Measurements from ENCODE around the gene EFTUD2. TPM values are rescaled to one million over a fixed set of nuclear protein-coding genes. Genes with fewer than 3 reads are reported as not detected.

Gene EFTUD2
- total RNA-seq, 2 experiments from 2014 or later = 207 to 208 TPM

Small RNA genes within 50 kb of the gene (microRNA-seq; reads per million reads assigned to microRNA genes)
- gene MIR6783 (ENCODE audit: borderline microRNAs expressed, borderline replicate concordance) = 1.8 reads per million

Other genes starting within 250 kb of the EFTUD2 start
- under 1 TPM; 0.16 to 0.25 TPM for gene MEIOC, start 243.0 kb downstream of the EFTUD2 start, total RNA-seq
- gene CCDC43, start 209.7 kb downstream of the EFTUD2 start, total RNA-seq = 10 to 100 TPM; 29.6 to 34.5 TPM
- 10 to 100 TPM; 23.3 to 25.5 TPM for gene DBF4B, start 190.8 kb downstream of the EFTUD2 start, total RNA-seq
- under 1 TPM; 0.07 to 0.27 TPM for gene ADAM11, start 140.5 kb downstream of the EFTUD2 start, total RNA-seq
- 1 to 10 TPM; 5.6 TPM for gene GJC1, start 69.2 kb downstream of the EFTUD2 start, total RNA-seq
- not detected for gene HIGD1B, start 51.6 kb downstream of the EFTUD2 start, total RNA-seq
- not detected for gene GFAP, start 16.1 kb upstream of the EFTUD2 start, total RNA-seq
- 10 to 100 TPM; 38.1 to 40.3 TPM for gene KIF18B, start 48.3 kb upstream of the EFTUD2 start, total RNA-seq
- not detected for gene C1QL1, start 68.9 kb upstream of the EFTUD2 start, total RNA-seq
- gene DCAKD, start 152.2 kb upstream of the EFTUD2 start, total RNA-seq = 10 to 100 TPM; 34.3 to 35.8 TPM
- 100 to 1,000 TPM; 156 to 169 TPM for gene NMT1, start 161.9 kb upstream of the EFTUD2 start, total RNA-seq
- 1 to 10 TPM; 3.9 to 6.6 TPM for gene PLCD3, start 233.1 kb upstream of the EFTUD2 start, total RNA-seq
- 10 to 100 TPM; 12.4 to 12.6 TPM for gene ACBD4, start 236.2 kb upstream of the EFTUD2 start, total RNA-seq
- gene HEXIM1, start 249.0 kb upstream of the EFTUD2 start, total RNA-seq = 10 to 100 TPM; 22.6 to 23.5 TPM